Thoracic aorta (tissue), 2 donors: ENCODE data around the gene ERBB4. TPM values are rescaled to one million over a fixed set of nuclear protein-coding genes. Genes with fewer than 3 reads are reported as not detected.

Source experiments
- ATAC-seq: fragments of 150-250 bp; one replicate; pipeline ENCODE4 v1.8.0; 2017; ENCODE audit warnings: low read depth; ENCODE audit not compliant: insufficient number of reproducible peaks, low FRiP score
- DNase-seq: peaks from one replicate; pipeline ENCODE4 v3.0.0-alpha.2; 2020; ENCODE audit warnings: low spot score
- H3K27ac ChIP-seq, 2 donors: fragments of 200-600 bp; sonication (generic); 1 replicate in 1 of 2; 2 replicates in 1 of 2; pipeline ENCODE4 v1.5.1; 2016; ENCODE audit warnings: mild to moderate bottlenecking in 2 of 2, moderate library complexity in 2 of 2
- H3K27me3 ChIP-seq: fragments of 200-600 bp; sonication (generic); replicated peaks from 2 replicates; pipeline ENCODE4 v1.6.0; 2016; ENCODE audit warnings: mild to moderate bottlenecking; ENCODE audit not compliant: insufficient read depth
- H3K36me3 ChIP-seq: fragments of 200-600 bp; sonication (generic); one replicate; pipeline ENCODE4 v1.5.1; 2016
- H3K4me1 ChIP-seq, 2 donors: fragments of 200-600 bp; sonication (generic); 1 replicate in 1 of 2; 2 replicates in 1 of 2; pipeline versions ENCODE4 v1.5.1 to v1.6.0; 2016; ENCODE audit warnings: low read depth in 2 of 2, mild to moderate bottlenecking in 1 of 2; ENCODE audit not compliant: control insufficient read depth in 1 of 2
- H3K4me3 ChIP-seq: fragments of 200-600 bp; sonication (generic); 2 replicates; pipeline ENCODE4 v1.5.1; 2016; ENCODE audit warnings: mild to moderate bottlenecking
- H3K9me3 ChIP-seq: fragments of 200-600 bp; sonication (generic); 2 replicates; pipeline ENCODE4 v1.5.1; 2016
- total RNA-seq, 2 donors: library from RNA; depleted of rRNA; stranded (reverse); fragments of >200 nt; gene quantifications; one replicate each; pipeline versions ENCODE4 v1.1.0 to v1.2.3, GENCODE V29; 2016
- TF ChIP-seq, protein P1 (sequence below): fragments of 200-600 bp; sonication (generic); IDR thresholded peaks from one replicate; pipeline ENCODE4 v1.5.1; 2019; ENCODE audit warnings: antibody characterized with exemption

Gene ERBB4
- total RNA-seq, 2 donors from 2014 or later = 15.7 to 29.3 TPM

DNA sequence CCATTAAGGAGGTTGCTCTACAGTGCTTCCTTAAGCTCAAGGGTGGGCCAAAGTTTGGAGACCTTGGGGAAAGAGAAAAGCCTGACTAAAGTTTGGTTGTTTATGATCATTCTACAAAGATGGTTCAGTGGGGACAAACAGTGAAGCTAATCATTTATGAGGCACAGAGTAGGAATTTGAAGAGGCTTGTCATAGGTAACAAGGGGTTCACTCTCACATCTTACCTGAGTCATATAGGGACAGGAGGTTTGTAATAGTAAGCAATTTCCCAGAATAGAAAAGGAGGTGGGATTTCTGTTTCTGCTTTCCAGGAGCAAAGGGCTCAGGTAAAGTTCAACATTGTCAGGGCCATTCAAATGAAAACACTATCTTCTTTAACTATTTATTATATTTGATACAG, 1194.3 kb downstream of the ERBB4 start:
- Histone ChIP-seq H3K36me3 (no peaks in the 10 kb centered on the region), H3K27ac (no peak overlapping the region), H3K9me3 (no peaks in the 10 kb centered on the region), H3K27me3 (no peaks in the 10 kb centered on the region), H3K4me3 (no peak overlapping the region), H3K4me1 (no peaks in the 10 kb centered on the region)
- ATAC-seq (no peak), DNase-seq (no peak)
- TF ChIP-seq, protein P1, sequence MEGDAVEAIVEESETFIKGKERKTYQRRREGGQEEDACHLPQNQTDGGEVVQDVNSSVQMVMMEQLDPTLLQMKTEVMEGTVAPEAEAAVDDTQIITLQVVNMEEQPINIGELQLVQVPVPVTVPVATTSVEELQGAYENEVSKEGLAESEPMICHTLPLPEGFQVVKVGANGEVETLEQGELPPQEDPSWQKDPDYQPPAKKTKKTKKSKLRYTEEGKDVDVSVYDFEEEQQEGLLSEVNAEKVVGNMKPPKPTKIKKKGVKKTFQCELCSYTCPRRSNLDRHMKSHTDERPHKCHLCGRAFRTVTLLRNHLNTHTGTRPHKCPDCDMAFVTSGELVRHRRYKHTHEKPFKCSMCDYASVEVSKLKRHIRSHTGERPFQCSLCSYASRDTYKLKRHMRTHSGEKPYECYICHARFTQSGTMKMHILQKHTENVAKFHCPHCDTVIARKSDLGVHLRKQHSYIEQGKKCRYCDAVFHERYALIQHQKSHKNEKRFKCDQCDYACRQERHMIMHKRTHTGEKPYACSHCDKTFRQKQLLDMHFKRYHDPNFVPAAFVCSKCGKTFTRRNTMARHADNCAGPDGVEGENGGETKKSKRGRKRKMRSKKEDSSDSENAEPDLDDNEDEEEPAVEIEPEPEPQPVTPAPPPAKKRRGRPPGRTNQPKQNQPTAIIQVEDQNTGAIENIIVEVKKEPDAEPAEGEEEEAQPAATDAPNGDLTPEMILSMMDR = no peak

GRCh38 chr2:211333377-211333776, 1205.2 kb downstream of the ERBB4 start:
- DNase-seq (no peak), ATAC-seq (no peak)
- no peaks in the 10 kb centered on the region for H3K36me3 ChIP-seq
- H3K27ac ChIP-seq = no peak overlapping the region
- H3K4me3 ChIP-seq = no peak overlapping the region
- TF ChIP-seq, protein P1 = no peak
- no peaks in the 10 kb centered on the region for H3K9me3 ChIP-seq
- no peaks in the 10 kb centered on the region for H3K27me3 ChIP-seq
- no peaks in the 10 kb centered on the region for H3K4me1 ChIP-seq

- ATAC-seq (no peak), DNase-seq (no peak)
- Histone ChIP-seq H3K9me3 (no peaks in the 10 kb centered on the region), H3K27me3 (no peaks in the 10 kb centered on the region), H3K4me1 (no peaks in the 10 kb centered on the region), H3K36me3 (no peaks in the 10 kb centered on the region), H3K4me3 (no peak overlapping the region), H3K27ac (no peak overlapping the region)
- TF ChIP-seq, protein P1 = no peak
Observed at GRCh38 chr2:211331736-211332135, 1206.9 kb downstream of the ERBB4 start.

DNA sequence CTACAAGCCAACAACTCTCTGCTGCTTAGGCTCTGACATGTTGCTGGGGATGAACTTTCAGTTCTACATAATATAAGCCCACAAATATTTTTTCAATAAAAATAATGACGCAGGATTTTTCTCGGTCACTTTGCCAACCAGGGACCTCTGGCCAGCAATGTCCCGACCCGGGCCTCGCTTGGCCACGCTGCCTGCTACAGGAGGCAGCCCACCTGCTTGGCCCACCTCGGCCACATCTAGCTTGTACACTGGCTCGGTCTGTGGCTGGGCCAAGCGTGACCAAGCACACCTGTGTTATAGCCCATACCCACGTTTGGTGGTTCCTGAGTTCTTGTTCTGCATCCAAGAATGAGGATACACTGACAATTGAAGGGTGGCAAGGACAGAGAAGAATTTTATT, 1208.7 kb downstream of the ERBB4 start:
- H3K36me3 ChIP-seq = no peaks in the 10 kb centered on the region
- DNase-seq = no peak
- no peaks in the 10 kb centered on the region for H3K27me3 ChIP-seq
- H3K4me3 ChIP-seq = no peak overlapping the region
- H3K27ac ChIP-seq = no peak overlapping the region
- TF ChIP-seq, protein P1 = no peak
- no peaks in the 10 kb centered on the region for H3K4me1 ChIP-seq
- ATAC-seq = no peak
- H3K9me3 ChIP-seq = no peaks in the 10 kb centered on the region

- TF ChIP-seq, protein P1 = no peak
- Histone ChIP-seq H3K4me1 (no peaks in the 10 kb centered on the region), H3K27ac (no peak overlapping the region), H3K36me3 (no peaks in the 10 kb centered on the region), H3K9me3 (no peaks in the 10 kb centered on the region), H3K27me3 (no peaks in the 10 kb centered on the region), H3K4me3 (no peak overlapping the region)
- ATAC-seq (no peak), DNase-seq (no peak)
Observed at GRCh38 chr2:211329421-211329820, 1209.2 kb downstream of the ERBB4 start.
